Left forelimb (tissue), 1 donor: ENCODE measurements around the gene IPO7.
A peak's percentile ranks its signal among the peaks of the same experiment; 100 is the strongest.
"Not testable (repeated sequence)": the region's sequence is repeated elsewhere in the genome, so short reads cannot be mapped to it uniquely, and the experiment has no call there.

Experiments
- DNase-seq: peaks from one replicate; pipeline ENCODE4 v3.0.0-alpha.2; 2018; ENCODE audit warnings: low spot score

The IPO7 gene

GRCh38 chr11:9399466-9399865 lies 15.0 kb downstream of the IPO7 start:
- no peak for DNase-seq

- DNase-seq: not testable (repeated sequence)
Observed at GRCh38 chr11:9401884-9402283, 17.4 kb downstream of the IPO7 start.

- no peak for DNase-seq
Observed at GRCh38 chr11:9428706-9429105, 44.3 kb downstream of the IPO7 start.

- no peak for DNase-seq
Observed at GRCh38 chr11:9438611-9439010, 54.2 kb downstream of the IPO7 start.

- DNase-seq: no peak
Observed at GRCh38 chr11:9446230-9446629, 61.8 kb downstream of the IPO7 start.

- no peak for DNase-seq
Observed at GRCh38 chr11:9448576-9449352, 64.3 kb downstream of the IPO7 start.

- DNase-seq: not testable (repeated sequence)
Observed at GRCh38 chr11:9452023-9452422, 67.6 kb downstream of the IPO7 start.

- DNase-seq: no peak
Observed at GRCh38 chr11:9455722-9456121, 71.3 kb downstream of the IPO7 start.

- DNase-seq: no peak
Observed at GRCh38 chr11:9459667-9460321, 75.3 kb downstream of the IPO7 start.

- peak; percentile 100 for DNase-seq
Observed at GRCh38 chr11:9460322-9461062, 76.0 kb downstream of the IPO7 start, which contains the start of gene ZNF143. TSS of gene ZNF143 (plus strand) at chr11:9461012. CDS start at chr11:9471309, 10,297 bp downstream.

- DNase-seq: peak; percentile 92
Observed at GRCh38 chr11:9461063-9461759, 76.8 kb downstream of the IPO7 start.

- DNase-seq: no peak
Observed at GRCh38 chr11:9461760-9462134, 77.3 kb downstream of the IPO7 start.

GRCh38 chr11:9462172-9462799 lies 77.8 kb downstream of the IPO7 start:
- DNase-seq: no peak

GRCh38 chr11:9462806-9463537 lies 78.5 kb downstream of the IPO7 start:
- no peak for DNase-seq

GRCh38 chr11:9470765-9471164 lies 86.3 kb downstream of the IPO7 start:
- DNase-seq: no peak

GRCh38 chr11:9473408-9473807 lies 89.0 kb downstream of the IPO7 start:
- no peak for DNase-seq

GRCh38 chr11:9479899-9480298 lies 95.4 kb downstream of the IPO7 start:
- no peak for DNase-seq

- no peak for DNase-seq
Observed at GRCh38 chr11:9489080-9489765, 104.8 kb downstream of the IPO7 start.

- DNase-seq: no peak
Observed at GRCh38 chr11:9490376-9490775, 105.9 kb downstream of the IPO7 start.

GRCh38 chr11:9493492-9493891 lies 109.0 kb downstream of the IPO7 start:
- no peak for DNase-seq
